ENCODE results near the gene EHMT2.

DNA sequence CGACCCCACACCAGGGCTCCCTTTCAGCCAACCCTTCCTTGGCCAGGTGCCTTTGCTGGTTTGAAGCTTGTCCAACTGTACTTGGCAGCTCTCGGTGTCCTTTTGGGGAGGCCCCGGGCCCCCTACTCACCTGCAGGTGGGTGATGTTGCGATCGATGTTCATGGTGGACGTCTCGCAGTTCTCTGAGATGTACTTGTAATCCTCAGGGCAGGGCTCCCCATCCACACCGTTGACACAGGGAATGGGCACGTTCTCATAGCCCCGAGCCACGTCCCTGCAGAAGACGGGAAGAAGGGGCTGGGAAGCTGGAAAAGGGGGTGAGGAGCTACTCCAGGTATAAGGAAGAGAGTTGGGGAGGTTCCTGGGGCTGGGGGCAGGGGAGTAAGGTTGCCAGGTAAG lies 13.8 kb downstream of the EHMT2 start:
- TF ChIP-seq, protein P1, sequence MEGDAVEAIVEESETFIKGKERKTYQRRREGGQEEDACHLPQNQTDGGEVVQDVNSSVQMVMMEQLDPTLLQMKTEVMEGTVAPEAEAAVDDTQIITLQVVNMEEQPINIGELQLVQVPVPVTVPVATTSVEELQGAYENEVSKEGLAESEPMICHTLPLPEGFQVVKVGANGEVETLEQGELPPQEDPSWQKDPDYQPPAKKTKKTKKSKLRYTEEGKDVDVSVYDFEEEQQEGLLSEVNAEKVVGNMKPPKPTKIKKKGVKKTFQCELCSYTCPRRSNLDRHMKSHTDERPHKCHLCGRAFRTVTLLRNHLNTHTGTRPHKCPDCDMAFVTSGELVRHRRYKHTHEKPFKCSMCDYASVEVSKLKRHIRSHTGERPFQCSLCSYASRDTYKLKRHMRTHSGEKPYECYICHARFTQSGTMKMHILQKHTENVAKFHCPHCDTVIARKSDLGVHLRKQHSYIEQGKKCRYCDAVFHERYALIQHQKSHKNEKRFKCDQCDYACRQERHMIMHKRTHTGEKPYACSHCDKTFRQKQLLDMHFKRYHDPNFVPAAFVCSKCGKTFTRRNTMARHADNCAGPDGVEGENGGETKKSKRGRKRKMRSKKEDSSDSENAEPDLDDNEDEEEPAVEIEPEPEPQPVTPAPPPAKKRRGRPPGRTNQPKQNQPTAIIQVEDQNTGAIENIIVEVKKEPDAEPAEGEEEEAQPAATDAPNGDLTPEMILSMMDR (IDR thresholded peaks at IDR 0.05; ENCODE audit: insufficient read depth, low read depth, low read length), result no peak
- TF ChIP-seq EZH2 (IDR thresholded peaks at IDR 0.05; ENCODE audit: insufficient read depth, low read length), result no peak

Measured in astrocyte (in vitro differentiated cells and primary cell).